ENCODE measurements around the gene CEL.
"Not testable (repeated sequence)": the region's sequence is repeated elsewhere in the genome, so short reads cannot be mapped to it uniquely, and the experiment has no call there.

Gene CEL

GRCh38 chr9:133061764-133062145 is at the start of gene CEL:
TSS of gene CEL (plus strand) at chr9:133061981. CDS start at chr9:133062003, 22 bp downstream.
- DNase-seq, result not testable (repeated sequence)

DNA sequence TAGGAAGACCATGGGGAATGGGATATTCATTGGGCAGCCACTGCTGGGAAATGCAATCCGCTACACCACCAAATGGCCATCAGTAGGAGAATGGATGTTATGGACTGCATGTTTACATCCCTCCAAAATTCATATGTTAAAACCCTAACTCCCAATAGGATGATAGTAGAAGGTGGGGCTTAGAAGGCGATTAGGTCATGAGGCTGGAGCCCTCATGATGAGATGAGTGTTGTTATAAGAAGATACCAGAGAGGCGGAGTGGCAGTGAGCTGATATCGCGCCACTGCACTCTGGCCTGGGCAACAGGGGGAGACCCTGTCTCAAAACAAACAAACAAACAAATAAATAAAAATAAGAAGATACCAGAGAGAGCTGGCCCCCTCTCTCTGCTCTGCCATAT is 47.1 kb upstream of the CEL start:
- no peak for DNase-seq

- peak; percentile 51 for DNase-seq
These were observed 38.5 kb upstream of the CEL start for GRCh38 chr9:133023117-133023890.

DNA sequence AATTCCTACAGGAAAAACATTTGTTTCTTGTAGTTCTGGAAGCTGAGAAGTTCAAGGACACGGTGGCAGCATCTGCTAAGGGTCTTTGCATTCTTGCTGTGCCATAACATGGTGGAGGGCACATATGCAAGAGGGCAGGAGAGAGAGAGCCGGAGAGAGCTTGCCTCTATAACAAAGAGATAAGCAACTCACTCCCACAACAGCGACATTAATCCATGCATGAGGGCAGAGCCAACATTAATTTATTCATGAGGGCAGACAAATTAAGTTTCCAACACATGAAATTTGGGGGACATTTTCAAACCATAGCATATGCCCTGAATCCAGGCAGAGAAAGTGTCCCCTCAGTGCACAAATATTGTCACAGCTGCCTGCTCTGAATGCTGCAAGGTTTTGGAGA is 35.4 kb upstream of the CEL start:
- DNase-seq, result no peak

DNA sequence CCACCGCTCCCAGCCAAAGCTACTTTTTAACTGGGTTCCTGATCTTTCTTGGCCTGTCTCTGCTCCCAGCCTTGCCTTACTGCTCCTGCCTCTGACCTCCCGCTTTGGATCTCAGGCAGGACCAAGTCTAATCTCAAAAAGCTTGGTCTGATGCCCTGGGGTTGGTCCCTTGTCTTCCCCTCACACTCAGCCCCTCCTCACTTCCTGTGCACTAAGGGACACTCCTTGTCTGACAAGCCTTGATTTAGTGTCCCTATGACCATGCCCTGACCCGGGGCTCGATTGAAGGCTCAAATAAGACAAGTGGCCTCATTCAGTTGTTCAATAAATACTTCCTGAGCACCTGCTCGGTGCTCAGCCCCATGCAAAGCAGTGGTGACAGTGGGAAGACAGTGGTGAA is 34.6 kb upstream of the CEL start:
- DNase-seq, result no peak

DNA sequence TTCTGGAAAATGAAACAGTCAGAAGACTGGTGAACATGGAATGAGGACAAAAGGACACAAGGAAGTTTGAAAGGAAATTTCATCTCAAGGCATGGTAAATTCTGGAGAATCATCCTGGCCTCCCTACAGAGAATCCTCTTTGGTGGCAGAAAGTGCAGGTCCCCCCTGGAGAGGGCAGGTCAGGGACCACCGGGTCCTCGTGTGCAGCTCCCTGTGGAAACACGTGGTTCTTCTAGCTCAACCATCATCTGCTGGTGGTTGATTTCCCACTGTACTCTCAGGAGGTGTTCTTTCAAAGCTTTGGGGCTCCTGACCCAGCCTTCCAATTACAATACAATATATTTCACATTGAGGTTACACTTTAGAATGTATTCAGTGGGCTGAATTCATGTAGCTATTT is 33.6 kb upstream of the CEL start:
- no peak for DNase-seq

DNA sequence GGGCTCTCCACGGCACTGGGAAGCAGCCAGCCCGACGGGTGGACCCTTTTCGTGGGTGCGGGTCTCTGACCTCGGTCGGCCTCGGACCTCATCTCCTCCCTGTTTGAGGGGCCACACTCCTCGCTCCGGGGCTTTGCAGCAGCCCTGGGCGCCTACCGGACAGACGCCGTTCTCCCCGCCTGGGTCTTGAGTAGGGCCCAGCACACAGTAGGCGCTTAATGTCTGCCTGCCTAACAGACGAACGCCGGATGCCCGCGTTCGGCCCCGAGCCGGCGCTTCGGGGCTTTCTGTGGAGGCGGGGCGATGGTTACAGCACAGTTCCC is 31.8 kb upstream of the CEL start:
- DNase-seq, result peak; percentile 1

- peak; percentile 98 for DNase-seq
These were observed 31.3 kb upstream of the CEL start, which contains the start of gene GTF3C5 for GRCh38 chr9:133030317-133031129. TSS of gene GTF3C5 (plus strand) at chr9:133030997. CDS start at chr9:133031012, 15 bp downstream.

DNA sequence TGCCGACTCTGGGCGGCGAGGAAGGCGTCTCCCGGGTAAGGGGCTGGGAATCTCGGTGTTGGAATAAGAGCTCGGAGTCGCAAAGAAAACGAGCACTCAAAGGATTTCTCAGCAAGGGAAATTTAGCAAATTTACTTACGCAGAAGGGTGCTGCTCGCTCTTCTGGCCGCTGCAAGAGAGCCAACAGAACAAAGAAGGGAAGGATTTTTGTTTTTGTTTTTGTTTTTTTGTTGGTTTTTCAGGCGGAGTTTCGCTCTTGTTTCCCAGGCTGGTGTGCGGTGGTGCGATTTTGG is 30.7 kb upstream of the CEL start:
- no peak for DNase-seq

DNA sequence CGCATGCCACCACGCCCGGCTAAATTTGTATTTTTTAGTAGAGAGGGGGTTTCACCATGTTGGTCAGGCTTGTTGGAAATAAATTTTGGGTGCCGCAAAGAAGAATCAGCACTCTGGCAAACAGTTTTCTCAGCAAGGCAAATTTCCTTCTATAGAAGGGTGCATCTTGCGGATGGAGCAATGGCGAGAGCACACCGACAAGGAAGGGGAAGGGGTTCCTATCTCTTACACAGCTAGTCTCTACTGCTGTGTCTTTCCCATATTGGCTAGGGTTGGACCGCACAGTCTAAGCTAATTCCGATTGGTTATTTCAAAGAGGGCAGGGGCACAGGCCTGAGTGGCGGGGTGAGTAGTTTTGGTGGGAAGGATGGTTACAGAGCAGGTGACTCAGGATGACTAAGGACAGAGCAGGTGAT is 30.3 kb upstream of the CEL start:
- no peak for DNase-seq

DNA sequence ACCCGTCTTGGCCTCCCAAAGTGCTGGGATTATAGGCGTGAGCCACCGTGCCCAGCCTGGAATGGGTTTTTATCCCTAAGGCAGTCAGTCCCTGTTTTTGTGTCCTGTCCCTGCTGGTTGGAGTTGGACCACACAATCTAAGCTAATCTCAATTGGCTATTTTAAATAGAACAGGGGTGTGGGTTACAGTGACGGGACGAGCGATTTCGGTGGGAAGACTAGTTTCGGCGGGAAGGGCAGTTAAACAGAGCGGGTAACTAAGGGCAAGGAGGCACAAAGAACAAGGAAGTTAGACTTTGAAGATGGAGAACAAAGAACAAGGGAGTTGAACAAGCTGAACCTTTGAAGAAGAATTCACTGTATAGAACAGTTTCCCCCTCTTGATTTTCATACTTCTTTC is 29.6 kb upstream of the CEL start:
- no peak for DNase-seq

DNA sequence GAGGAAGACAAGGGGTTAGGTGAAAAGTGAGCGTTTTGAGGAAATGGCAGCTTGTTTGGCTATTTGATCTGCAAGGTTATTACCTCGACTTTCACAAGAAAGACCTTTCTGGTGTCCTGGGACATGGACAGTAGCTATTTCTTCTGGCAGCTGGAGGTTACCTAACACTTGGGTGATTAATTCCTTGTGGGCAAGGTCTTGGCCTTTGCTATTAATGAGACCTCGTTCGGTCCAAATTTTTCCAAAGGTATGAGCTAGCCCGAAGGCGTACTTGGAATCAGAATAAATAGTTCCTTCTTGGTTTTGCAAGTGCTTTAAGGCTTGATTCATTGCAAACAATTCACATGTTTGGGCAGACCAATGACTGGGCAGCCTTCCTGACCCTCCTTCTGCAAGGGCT is 26.1 kb upstream of the CEL start:
- DNase-seq, result no peak

DNA sequence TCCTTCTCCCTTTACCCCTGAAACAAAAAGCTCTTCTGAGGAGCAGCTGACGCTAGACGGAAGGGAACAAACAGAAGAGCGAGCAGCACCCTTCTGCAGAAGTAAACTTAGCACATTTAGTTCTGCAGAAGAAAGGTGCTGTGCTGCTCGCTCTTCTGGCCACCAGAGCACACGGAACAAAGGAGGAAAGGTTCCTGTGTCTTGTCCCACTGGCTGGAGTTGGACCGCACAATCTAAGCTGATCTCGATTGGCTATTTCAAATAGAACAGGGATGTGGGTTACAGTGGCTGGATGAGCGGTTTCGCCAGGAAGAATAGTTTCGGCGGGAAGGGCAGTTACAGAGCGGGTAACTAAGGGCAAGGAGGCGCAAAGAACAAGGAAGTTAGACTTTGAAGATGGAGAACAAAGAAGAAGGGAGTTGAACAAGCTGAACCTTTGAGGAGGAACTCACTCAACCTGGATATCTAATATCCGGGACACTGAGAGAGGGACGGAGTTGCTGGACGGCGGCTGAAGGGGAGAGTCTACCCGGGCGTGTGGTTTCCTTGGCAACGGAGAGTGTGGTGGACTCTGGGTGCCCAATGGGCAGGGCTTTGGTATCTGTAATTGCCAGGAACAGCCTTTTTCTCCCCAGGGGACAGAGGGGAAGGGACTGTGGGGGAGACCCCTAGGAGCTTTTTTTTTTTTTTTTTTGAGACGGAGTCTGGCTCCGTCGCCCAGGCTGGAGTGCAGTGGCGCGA is 23.8 kb upstream of the CEL start:
- DNase-seq, result no peak

DNA sequence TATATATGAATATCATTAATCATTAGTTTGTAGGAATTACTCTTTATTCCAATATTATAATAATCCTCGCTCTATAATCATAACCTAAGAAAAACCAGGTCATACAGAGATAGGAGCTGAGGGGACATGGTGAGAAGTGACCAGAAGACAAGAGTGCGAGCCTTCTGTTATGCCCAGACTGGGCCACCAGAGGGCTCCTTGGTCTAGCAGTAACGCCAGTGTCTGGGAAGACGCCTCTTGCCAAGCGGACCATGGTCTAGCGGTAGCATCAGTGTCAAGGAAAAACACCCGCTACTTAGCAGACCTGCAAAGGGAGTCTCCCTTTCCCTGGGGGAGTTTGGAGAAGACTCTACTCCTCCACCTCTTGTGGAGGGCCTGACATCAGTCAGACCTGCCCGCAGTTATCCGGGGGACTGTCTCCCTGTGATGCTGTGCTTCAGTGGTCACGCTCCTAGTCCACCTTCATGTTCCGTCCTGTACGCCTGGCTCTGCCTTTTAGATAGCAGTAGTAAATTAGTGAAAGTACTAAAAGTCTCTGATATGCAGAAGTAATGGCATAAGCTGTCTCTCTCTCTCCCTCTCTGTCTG is 20.8 kb upstream of the CEL start:
- peak; percentile 29 for DNase-seq

DNA sequence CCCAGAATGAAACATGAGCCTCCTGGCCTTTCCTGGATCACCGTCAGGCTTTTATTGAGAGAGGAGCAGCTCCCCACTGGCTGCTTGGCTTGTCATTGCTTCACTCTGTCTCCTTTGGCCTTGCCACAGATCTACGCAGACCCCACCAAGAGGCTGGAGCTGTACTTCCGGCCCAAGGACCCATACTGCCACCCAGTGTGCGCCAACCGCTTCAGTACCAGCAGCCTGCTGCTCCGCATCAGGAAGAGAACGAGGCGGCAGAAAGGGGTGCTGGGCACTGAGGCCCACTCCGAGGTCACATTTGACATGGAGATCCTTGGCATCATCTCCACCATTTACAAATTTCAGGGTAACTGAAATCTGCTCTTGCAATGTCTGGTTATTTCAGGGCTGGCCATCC is 19.8 kb upstream of the CEL start:
- no peak for DNase-seq

GRCh38 chr9:133042676-133043075 is 19.1 kb upstream of the CEL start:
- no peak for DNase-seq

DNA sequence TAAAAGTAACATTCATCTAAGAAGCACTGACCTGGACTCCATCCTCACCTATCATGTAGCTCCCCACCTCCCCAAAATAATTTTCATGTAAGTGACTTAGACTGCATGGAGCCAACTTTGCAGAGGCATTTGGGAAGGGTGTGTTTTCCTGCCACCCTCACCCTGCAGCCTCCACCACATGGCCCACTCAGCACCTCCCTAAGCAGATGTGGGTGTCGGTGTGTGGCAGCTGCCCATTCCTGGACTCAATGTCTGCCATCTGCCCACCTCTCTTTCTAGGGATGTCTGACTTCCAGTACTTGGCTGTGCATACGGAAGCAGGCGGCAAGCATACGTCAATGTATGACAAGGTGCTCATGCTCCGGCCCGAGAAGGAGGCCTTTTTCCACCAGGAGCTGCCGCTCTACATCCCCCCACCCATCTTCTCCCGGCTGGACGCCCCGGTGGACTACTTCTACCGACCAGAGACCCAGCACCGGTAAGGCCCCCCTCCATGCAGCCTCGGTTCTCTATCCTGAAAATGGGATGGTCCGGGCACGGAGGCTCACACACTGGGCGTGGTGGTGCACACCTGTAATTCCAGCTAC is 18.2 kb upstream of the CEL start:
- no peak for DNase-seq

GRCh38 chr9:133044125-133044524 is 17.7 kb upstream of the CEL start:
- no peak for DNase-seq

DNA sequence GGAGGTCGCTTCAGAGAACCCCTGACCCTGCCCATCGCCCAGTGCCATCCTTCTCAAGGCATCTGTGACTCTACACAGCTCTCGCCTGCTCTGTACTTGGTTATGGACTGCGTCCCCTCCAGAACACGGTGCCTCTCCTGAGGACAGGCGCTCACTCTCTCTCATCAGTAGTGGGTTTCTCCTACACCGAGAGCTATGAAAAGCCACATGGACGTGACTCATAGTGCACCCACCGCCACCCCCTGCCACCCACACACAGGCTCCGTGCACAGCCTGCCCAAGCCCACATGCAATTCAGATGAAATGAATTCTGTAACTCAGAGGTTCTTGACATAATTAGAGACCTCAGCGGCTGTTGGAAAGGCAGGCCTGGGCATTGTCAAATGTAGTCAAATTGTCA is 17.1 kb upstream of the CEL start:
- DNase-seq, result no peak

GRCh38 chr9:133045132-133045531 is 16.6 kb upstream of the CEL start:
- DNase-seq, result no peak

- no peak for DNase-seq
These were observed 15.4 kb upstream of the CEL start for GRCh38 chr9:133046196-133046899.

GRCh38 chr9:133046900-133047295 is 14.9 kb upstream of the CEL start:
- DNase-seq, result no peak

GRCh38 chr9:133048595-133048994 is 13.2 kb upstream of the CEL start:
- DNase-seq, result peak; percentile 34
